ENCODE measurements around the gene DRAP1.

The DRAP1 gene

DNA sequence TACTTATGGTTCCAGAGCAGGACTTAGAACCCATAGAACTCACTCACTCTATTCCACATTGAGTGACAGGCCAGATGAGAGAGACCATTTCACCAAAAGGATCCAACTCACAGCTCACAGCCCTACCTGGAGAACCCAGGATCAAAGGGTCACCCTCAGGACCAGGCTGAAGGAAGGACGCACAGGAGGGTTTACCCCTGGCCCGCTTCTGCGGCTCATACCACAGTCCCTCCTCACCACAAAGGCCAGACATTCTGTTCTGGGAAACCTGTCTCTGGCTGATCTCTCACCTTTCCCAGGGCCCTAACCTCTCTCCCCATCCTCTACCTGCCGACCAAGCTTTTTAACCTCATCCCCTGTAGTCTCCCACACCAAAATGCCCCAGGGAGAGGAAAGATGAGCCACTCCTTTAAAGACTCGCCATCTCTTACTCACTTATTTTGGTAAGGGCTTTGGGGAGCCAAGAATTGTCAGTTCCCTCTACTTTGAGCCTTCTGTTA is 23.7 kb upstream of the DRAP1 start:
- H3K27ac ChIP-seq: no peak overlapping the region
- TF ChIP-seq ZFX (IDR thresholded peaks at IDR 0.05; ENCODE audit: borderline replicate concordance): no peak
- TF ChIP-seq, protein P1, sequence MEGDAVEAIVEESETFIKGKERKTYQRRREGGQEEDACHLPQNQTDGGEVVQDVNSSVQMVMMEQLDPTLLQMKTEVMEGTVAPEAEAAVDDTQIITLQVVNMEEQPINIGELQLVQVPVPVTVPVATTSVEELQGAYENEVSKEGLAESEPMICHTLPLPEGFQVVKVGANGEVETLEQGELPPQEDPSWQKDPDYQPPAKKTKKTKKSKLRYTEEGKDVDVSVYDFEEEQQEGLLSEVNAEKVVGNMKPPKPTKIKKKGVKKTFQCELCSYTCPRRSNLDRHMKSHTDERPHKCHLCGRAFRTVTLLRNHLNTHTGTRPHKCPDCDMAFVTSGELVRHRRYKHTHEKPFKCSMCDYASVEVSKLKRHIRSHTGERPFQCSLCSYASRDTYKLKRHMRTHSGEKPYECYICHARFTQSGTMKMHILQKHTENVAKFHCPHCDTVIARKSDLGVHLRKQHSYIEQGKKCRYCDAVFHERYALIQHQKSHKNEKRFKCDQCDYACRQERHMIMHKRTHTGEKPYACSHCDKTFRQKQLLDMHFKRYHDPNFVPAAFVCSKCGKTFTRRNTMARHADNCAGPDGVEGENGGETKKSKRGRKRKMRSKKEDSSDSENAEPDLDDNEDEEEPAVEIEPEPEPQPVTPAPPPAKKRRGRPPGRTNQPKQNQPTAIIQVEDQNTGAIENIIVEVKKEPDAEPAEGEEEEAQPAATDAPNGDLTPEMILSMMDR (IDR thresholded peaks at IDR 0.05): no peak

DNA sequence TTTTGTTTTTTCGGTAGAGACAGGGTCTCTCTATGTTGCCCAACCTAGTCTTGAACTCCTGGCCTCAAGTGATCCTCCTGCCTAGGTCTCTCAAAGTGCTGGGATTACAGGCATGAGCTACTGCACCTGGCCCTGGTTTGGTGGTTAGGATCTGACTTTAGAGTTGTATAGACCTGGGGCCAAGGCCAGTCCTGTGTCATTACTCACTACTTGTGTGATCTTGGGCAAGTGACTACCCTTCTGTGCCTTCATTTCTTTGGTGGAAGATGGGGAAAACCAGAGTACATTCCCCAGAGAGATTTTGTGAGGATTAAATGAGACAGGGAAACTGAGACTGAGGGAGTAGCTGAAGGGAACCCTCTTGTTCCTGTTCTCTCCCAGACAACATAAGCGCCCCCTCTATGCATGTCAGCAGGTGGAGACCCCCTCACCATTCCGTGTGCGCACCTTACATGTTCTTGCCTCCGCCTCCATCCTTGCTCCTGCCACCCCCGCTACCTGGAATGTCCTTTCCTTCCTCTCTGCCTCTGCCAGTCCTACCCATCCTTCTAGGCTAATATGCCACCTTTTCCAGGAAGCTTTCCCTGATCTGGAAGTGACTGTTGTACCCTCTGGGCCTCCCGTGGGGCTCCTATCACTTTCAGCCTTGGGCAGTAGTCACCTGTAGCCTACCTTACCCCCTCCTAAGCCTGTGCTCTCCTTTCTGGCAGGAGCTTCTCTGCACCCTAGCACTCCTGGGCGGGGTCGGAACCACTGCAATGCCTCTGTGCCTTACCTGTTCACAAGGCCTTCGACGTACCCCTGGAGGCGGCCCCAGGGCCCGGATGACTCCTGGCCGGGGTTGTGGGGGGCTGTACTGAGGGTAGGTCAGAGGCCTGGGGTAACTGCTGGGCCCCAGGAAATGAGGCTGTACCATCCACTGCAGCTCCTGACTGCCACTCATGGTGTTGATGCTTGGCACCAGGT is 22.9 kb upstream of the DRAP1 start:
- no peak overlapping the region for H3K27ac ChIP-seq
- no peak for TF ChIP-seq ZFX (IDR thresholded peaks at IDR 0.05; ENCODE audit: borderline replicate concordance)
- TF ChIP-seq, protein P1 (IDR thresholded peaks at IDR 0.05): no peak

DNA sequence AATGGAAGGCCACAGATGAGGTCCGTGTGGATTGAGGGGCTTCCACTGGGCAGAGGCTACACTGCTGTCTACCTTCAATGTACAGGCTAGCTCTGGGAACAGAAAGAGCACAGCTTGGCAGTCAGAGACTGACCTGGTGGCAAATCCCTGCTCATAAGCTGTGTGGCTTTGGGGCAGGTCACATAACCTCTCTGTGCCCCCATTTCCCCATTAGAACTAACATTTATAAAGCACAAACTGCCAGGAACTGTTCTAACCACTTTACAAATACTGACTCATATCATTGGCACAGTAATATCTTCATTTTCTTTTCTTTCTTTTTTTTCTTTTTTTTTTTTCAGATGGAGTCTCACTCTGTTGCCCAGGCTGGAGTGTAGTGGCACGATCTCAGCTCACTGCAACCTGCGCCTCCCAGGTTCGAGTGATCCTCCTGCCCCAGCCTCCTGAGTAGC is 22.2 kb upstream of the DRAP1 start:
- TF ChIP-seq ZFX (IDR thresholded peaks at IDR 0.05; ENCODE audit: borderline replicate concordance): no peak
- TF ChIP-seq, protein P1 (IDR thresholded peaks at IDR 0.05): no peak
- H3K27ac ChIP-seq: no peak overlapping the region

DNA sequence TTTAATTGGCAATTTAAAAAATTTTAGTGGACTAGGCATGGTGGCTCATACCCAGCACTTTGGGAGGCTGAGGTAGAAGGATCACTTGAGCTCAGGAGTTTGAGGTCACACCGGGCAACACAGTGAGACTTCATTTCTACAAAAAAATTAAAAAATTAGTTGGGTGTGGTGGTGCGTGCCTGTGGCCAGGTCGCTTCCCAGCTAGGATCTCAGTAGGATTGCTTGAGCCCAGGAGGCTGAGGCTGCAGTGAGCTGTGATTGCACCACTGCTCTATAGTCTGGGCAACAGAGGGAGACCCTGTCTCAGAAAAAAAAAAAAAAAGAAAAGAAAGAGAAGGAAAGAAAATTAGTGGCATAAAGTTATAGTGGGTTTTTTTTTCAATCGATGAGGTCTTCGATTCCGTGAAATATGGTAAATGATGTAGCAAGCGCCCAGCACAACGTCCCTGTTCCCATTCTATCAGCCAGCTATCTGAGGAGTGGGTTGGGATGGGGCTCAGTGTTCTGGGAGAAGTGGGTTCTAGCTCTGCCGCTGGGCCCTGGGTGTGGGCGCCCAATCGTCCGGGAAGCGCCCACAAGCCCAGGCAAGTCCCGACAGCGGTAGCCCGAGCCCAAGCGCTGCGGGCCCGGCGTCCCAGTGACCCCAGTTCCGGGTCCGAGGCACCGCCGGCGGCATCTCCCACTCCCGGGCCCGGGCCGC is 20.4 kb upstream of the DRAP1 start:
- H3K27ac ChIP-seq: no peak overlapping the region
- no peak for TF ChIP-seq ZFX (IDR thresholded peaks at IDR 0.05; ENCODE audit: borderline replicate concordance)
- TF ChIP-seq, protein P1 (IDR thresholded peaks at IDR 0.05): no peak

DNA sequence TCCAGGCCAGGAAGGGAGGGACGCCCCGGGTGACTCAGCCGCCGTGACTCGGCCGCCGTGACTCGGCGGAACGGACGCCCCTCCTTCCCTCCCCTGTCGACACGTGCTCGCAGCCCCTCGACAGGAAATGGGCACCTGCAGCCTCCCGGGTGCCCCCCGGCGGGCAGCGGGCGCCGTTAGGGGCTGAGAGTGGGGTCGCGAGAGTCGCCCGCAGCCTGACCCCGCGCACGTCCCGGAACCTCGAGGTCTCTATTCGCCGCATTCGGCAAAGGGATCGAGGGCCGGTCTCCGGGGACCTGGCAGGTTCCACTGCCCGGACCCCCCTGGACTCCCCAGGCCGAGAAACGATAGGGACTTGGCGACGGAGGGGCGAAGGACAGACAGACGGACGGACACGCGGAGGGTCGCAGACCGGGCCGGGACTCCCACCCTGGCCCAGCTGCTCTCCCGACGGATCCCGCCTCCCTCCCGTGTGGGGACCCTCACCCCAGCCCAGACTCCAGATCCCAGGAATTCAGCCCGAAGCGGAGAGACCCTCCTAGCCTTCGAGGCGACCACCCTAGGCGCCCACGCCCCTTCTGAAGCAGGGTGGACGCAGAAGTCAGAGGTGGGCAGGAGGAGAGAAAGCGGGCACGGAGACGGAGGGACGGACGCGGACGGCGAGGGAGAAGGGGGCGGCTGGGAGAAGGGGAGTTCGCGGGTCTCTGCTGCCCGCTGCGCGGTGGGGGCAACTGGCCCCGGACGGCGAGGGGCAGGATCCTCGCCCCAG is 19.7 kb upstream of the DRAP1 start:
- TF ChIP-seq, protein P1 (IDR thresholded peaks at IDR 0.05): no peak
- no peak for TF ChIP-seq ZFX (IDR thresholded peaks at IDR 0.05; ENCODE audit: borderline replicate concordance)
- H3K27ac ChIP-seq: no peak overlapping the region

DNA sequence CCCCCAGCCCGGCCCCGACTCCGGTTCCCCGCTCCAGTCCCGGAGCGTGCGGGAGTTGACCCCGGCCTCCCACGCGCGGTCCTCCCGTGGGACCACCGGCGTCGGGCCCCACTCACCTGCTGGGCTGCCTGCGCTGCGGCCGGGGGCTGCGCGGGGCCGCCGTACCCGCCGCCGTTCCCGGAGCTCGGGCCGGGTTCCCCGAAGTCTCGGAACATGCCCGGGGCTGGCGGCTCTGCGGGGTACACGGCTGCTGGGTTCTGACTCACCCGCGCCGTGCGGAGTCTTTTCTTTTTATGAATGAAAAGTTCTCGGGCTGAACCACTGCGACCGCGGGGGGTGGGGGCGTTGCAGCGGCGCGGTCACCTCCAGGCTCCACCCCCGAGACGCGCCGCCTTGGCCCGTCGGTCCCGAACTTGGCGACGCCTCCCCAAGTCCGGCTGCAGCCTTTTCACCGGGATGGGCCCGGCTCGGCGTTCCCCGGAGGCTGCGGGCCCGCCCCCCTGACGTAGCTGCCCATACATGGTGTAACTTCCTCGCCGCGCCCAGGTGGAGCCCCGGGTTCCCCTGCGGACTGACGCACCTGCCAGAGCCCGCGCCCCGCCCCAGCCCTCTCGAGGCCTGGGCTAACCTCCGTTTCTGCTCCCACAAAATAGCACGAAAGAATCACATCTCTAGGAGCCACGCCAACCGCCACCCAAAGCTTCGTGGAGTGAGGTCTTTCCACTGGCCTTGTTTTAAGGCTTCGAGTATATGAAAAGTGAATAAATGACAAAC is 18.9 kb upstream of the DRAP1 start, which contains the start of gene FOSL1:
FOSL1 (minus strand) TSS at position 264 of the 774 bp plus-strand sequence; CDS start at position 215, 49 bp downstream.
- no peak for TF ChIP-seq ZFX (IDR thresholded peaks at IDR 0.05; ENCODE audit: borderline replicate concordance)
- TF ChIP-seq, protein P1 (IDR thresholded peaks at IDR 0.05): no peak
- no peak within 1 kb of the TSS for H3K27ac ChIP-seq

Data from 22Rv1 (cell line).